GM12878 (cell line): ENCODE results near the gene CTXN1. TPM values are rescaled to one million over a fixed set of nuclear protein-coding genes. Genes with fewer than 3 reads are reported as not detected.
A peak's percentile ranks its signal among the peaks of the same experiment; 100 is the strongest.
"Not testable (repeated sequence)": the region's sequence is repeated elsewhere in the genome, so short reads cannot be mapped to it uniquely, and the experiment has no call there.

Experiments used
- ATAC-seq: fragments of 200-7000 bp; cut with Tn5 transposase; 3 replicates; pipeline ENCODE4 v1.9.1; 2020; ENCODE audit warnings: mild to moderate bottlenecking, moderate library complexity
- BruUV-seq: library from RNA; stranded (reverse); fragments of 400-500 nt; replicated peaks from 2 replicates; lab custom pipeline; 2021; lab: Mats Ljungman, UMichigan
- CTCF ChIA-PET: fragments of 300-600 bp; sonication (Branson Sonifier 250); formaldehyde crosslinking; extraction: SDS; loops from one replicate; lab custom pipeline; 2021; ENCODE audit warnings: inconsistent platforms; lab: Yijun Ruan, JAX
- POLR2A ChIA-PET: fragments of 350-600 bp; formaldehyde crosslinking; extraction: SDS; loops from one replicate; lab custom pipeline; 2021; ENCODE audit warnings: inconsistent platforms; lab: Charles Lee
- RAD21 ChIA-PET: fragments of 300-600 bp; sonication (Branson Sonifier 250); formaldehyde crosslinking; loops from one replicate; lab custom pipeline; 2023; ENCODE audit warnings: antibody characterized with exemption; ENCODE audit not compliant: unreplicated experiment; lab: Charles Lee
- SMC1A ChIA-PET: fragments of 300-600 bp; sonication (Branson Sonifier 250); formaldehyde crosslinking; loops from one replicate; lab custom pipeline; 2023; ENCODE audit not compliant: unreplicated experiment, uncharacterized antibody; lab: Charles Lee
- DNase-seq: peaks from one replicate; pipeline ENCODE4 v3.0.0-alpha.2; 2011; ENCODE audit warnings: low read depth, low spot score
- FAIRE-seq: peaks from 3 replicates; lab custom pipeline; 2011; peaks lifted over from hg19 to GRCh38; lab: Jason Lieb, UNC
- H2AFZ ChIP-seq: 2 replicates; pipeline ENCODE4 v1.6.0; 2011; ENCODE audit warnings: low read depth, low read length, control low read depth; ENCODE audit not compliant: control insufficient read depth
- H3K27ac ChIP-seq: 2 replicates; pipeline ENCODE4 v1.5.1; 2011; ENCODE audit warnings: control low read depth; ENCODE audit not compliant: control insufficient read depth, insufficient read depth
- H3K27me3 ChIP-seq, 2 experiments: replicated peaks in 1 of 2; 2 replicates each; pipeline versions ENCODE4 v1.6.0 to v1.6.1; 2011; ENCODE audit warnings: low read length in 1 of 2; ENCODE audit not compliant: control insufficient read depth in 2 of 2, insufficient read depth in 2 of 2
- H3K36me3 ChIP-seq, 2 experiments: 2 replicates each; pipeline ENCODE4 v1.5.1; 2011; ENCODE audit warnings: low read length in 1 of 2; ENCODE audit not compliant: control insufficient read depth in 2 of 2, insufficient read depth in 2 of 2
- H3K4me1 ChIP-seq: 2 replicates; pipeline ENCODE4 v1.6.1; 2011; ENCODE audit warnings: mild to moderate bottlenecking, low read length, moderate library complexity, mixed read lengths; ENCODE audit not compliant: control insufficient read depth, insufficient read depth
- H3K4me2 ChIP-seq: 2 replicates; pipeline ENCODE4 v1.6.0; 2011; ENCODE audit warnings: control low read depth; ENCODE audit not compliant: control insufficient read depth, insufficient read depth
- H3K4me3 ChIP-seq: fragments of 200-600 bp; sonication (generic); 2 replicates; pipeline ENCODE4 v1.5.1; 2016
- H3K79me2 ChIP-seq: 2 replicates; pipeline ENCODE4 v1.6.0; 2011; ENCODE audit warnings: low read length; ENCODE audit not compliant: control insufficient read depth, insufficient read depth
- H3K9ac ChIP-seq: 2 replicates; pipeline ENCODE4 v1.8.0; 2011; ENCODE audit warnings: low read length, control low read depth, mixed read lengths; ENCODE audit not compliant: control insufficient read depth, insufficient read depth
- H3K9me3 ChIP-seq: replicated peaks from 3 replicates; pipeline ENCODE4 v1.5.1; 2011; ENCODE audit warnings: mild to moderate bottlenecking, low read length; ENCODE audit not compliant: control insufficient read depth, insufficient read depth
- H4K20me1 ChIP-seq: 2 replicates; pipeline ENCODE4 v1.6.0; 2011; ENCODE audit not compliant: control insufficient read depth, insufficient read depth
- ASH2L ChIP-seq: fragments of 300-600, 200-600 bp; sonication (generic); IDR thresholded peaks from 2 replicates; pipeline ENCODE4 v1.6.1; 2017; ENCODE audit warnings: low read depth, mild to moderate bottlenecking, borderline replicate concordance
- HDAC2 ChIP-seq: fragments of 200-600 bp; sonication (generic); IDR thresholded peaks from 2 replicates; pipeline ENCODE4 v1.6.1; 2017
- MTA3 ChIP-seq: IDR thresholded peaks from 2 replicates; pipeline ENCODE4 v1.6.1; 2012; ENCODE audit warnings: low read length, inconsistent platforms, borderline replicate concordance
- SUZ12 ChIP-seq: fragments of 200-600 bp; sonication (generic); IDR thresholded peaks from one replicate; pipeline ENCODE4 v1.6.1; 2018; ENCODE audit warnings: antibody characterized with exemption, mild to moderate bottlenecking; ENCODE audit not compliant: unreplicated experiment
- ZNF274 ChIP-seq: IDR thresholded peaks from one replicate; pipeline ENCODE4 v1.8.0; 2011; ENCODE audit not compliant: insufficient read length, insufficient read depth
- WGBS: methylation state at CpG from one replicate; pipeline ENCODE4 v1.1.6; 2016; ENCODE audit warnings: low lambda C conversion rate; ENCODE audit not compliant: insufficient replicate concordance, insufficient coverage; ENCODE audit errors: missing lambda C conversion rate; 5-methylcytosine and 5-hydroxymethylcytosine counted together
- in situ Hi-C: fragments of 300-500 bp; cut with MboI; formaldehyde crosslinking; loops from 9 replicates; pipeline ENCODE4 v1.14.3; 2018; ENCODE audit warnings: mixed read lengths
- intact Hi-C: fragments of 100-400 bp; cut with micrococcal nuclease; formaldehyde crosslinking; loops from one replicate; pipeline ENCODE4 v1.14.2; 2022; ENCODE audit not compliant: unreplicated experiment
- polyA plus RNA-seq, 11 experiments: library from polyadenylated mRNA; depleted of rRNA in 4 of 11; unstranded in 6 of 11; stranded (reverse) in 5 of 11; fragments of >200 nt; fragmentation: Nextera tagmentation in 4 of 11; fragmentation: Illumina TruSeq in 1 of 11; extraction: Ambion mirVana in 4 of 11; extraction: Trizol in 1 of 11; gene quantifications; 1 replicate in 1 of 11; 2 replicates in 10 of 11; pipeline versions ENCODE4 v1.2.1 to v1.2.3, GENCODE V29; 2011 to 2016; ENCODE audit warnings: inconsistent platforms in 2 of 11, missing spikeins in 2 of 11, low read depth in 1 of 11
- total RNA-seq, 4 experiments: library from RNA; depleted of rRNA in 3 of 4; stranded (reverse); fragments of >200 nt in 3 of 4; fragmentation: Illumina TruSeq in 1 of 4; extraction: Trizol in 1 of 4; gene quantifications; 2 replicates each; pipeline versions ENCODE4 v1.2.1 to v1.2.3, GENCODE V29; 2013 to 2021
- TF ChIP-seq, protein P1 (sequence below): fragments of 450-650 bp; IDR thresholded peaks from 2 replicates; pipeline ENCODE4 v1.6.1; 2017; ENCODE audit warnings: mild to moderate bottlenecking, low read depth, inconsistent platforms; ENCODE audit not compliant: poor library complexity, severe bottlenecking
- TF ChIP-seq, protein P2 (sequence below): fragments of 450-650 bp; formaldehyde crosslinking; IDR thresholded peaks from 2 replicates; pipeline ENCODE4 v1.5.0; 2022; ENCODE audit warnings: mild to moderate bottlenecking, missing genetic modification characterization

CTXN1 gene
- total and polyA plus RNA-seq, 10 of the 15 experiments (the other 5 are each of a cell fraction or from before 2014, with no cell fraction given): 0.04 to 1.0 (median 0.38) TPM; not detected in 4

GRCh38 chr19:7894612-7895309 is 31.2 kb downstream of the CTXN1 start:
- no peak overlapping the region for H3K27ac ChIP-seq
- no peaks in the 10 kb centered on the region for H3K36me3 ChIP-seq
- BruUV-seq: no TSS peak
- TF ChIP-seq, protein P1, sequence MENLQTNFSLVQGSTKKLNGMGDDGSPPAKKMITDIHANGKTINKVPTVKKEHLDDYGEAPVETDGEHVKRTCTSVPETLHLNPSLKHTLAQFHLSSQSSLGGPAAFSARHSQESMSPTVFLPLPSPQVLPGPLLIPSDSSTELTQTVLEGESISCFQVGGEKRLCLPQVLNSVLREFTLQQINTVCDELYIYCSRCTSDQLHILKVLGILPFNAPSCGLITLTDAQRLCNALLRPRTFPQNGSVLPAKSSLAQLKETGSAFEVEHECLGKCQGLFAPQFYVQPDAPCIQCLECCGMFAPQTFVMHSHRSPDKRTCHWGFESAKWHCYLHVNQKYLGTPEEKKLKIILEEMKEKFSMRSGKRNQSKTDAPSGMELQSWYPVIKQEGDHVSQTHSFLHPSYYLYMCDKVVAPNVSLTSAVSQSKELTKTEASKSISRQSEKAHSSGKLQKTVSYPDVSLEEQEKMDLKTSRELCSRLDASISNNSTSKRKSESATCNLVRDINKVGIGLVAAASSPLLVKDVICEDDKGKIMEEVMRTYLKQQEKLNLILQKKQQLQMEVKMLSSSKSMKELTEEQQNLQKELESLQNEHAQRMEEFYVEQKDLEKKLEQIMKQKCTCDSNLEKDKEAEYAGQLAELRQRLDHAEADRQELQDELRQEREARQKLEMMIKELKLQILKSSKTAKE: no peak
- TF ChIP-seq HDAC2 (no peak), SUZ12 (no peak), ZNF274 (no peak), MTA3 (no peak), ASH2L (no peak)
- TF ChIP-seq, protein P2, sequence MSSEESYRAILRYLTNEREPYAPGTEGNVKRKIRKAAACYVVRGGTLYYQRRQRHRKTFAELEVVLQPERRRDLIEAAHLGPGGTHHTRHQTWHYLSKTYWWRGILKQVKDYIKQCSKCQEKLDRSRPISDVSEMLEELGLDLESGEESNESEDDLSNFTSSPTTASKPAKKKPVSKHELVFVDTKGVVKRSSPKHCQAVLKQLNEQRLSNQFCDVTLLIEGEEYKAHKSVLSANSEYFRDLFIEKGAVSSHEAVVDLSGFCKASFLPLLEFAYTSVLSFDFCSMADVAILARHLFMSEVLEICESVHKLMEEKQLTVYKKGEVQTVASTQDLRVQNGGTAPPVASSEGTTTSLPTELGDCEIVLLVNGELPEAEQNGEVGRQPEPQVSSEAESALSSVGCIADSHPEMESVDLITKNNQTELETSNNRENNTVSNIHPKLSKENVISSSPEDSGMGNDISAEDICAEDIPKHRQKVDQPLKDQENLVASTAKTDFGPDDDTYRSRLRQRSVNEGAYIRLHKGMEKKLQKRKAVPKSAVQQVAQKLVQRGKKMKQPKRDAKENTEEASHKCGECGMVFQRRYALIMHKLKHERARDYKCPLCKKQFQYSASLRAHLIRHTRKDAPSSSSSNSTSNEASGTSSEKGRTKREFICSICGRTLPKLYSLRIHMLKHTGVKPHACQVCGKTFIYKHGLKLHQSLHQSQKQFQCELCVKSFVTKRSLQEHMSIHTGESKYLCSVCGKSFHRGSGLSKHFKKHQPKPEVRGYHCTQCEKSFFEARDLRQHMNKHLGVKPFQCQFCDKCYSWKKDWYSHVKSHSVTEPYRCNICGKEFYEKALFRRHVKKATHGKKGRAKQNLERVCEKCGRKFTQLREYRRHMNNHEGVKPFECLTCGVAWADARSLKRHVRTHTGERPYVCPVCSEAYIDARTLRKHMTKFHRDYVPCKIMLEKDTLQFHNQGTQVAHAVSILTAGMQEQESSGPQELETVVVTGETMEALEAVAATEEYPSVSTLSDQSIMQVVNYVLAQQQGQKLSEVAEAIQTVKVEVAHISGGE (CRISPR knock-in tag): no peak
- ChIA-PET RAD21 (no interaction called here), POLR2A (no interaction called here), SMC1A (no interaction called here), CTCF (no interaction called here)
- H3K9me3 ChIP-seq: no peaks in the 10 kb centered on the region
- H2AFZ ChIP-seq: no peak overlapping the region
- ATAC-seq (peak; percentile 21; the same call in 2 of the 3 replicates), FAIRE-seq (no peak), DNase-seq (no peak)
- H3K79me2 ChIP-seq: no peaks in the 10 kb centered on the region
- H4K20me1 ChIP-seq: no peaks in the 10 kb centered on the region
- H3K9ac ChIP-seq: no peak overlapping the region
- WGBS: 43% methylated on average over 18 of the region's 18 CpGs
- H3K4me3 ChIP-seq: no peak overlapping the region
- H3K4me2 ChIP-seq: no peak overlapping the region
- H3K27me3 ChIP-seq: no peaks in the 10 kb centered on the region; a peak in 1 of 4 replicates
- in situ Hi-C loops: no loop called here
- no peaks in the 10 kb centered on the region for H3K4me1 ChIP-seq
- intact Hi-C loops: no loop called here

- H3K27ac ChIP-seq, H3K4me3 ChIP-seq, in situ Hi-C loops, H4K20me1 ChIP-seq, H3K9me3 ChIP-seq, BruUV-seq, SMC1A ChIA-PET, H3K9ac ChIP-seq, H3K79me2 ChIP-seq, FAIRE-seq, ATAC-seq, DNase-seq, H3K4me1 ChIP-seq, RAD21 ChIA-PET, H3K27me3 ChIP-seq, H3K4me2 ChIP-seq, H2AFZ ChIP-seq, POLR2A ChIA-PET, H3K36me3 ChIP-seq, CTCF ChIA-PET, intact Hi-C loops: not testable (repeated sequence)
- 49% methylated on average over 11 of the region's 18 CpGs for WGBS
Measured at GRCh38 chr19:7893362-7894101, 32.4 kb downstream of the CTXN1 start.
